A549 (cell line): ENCODE results near the gene NCLN. TPM values are rescaled to one million over a fixed set of nuclear protein-coding genes. Genes with fewer than 3 reads are reported as not detected.

Experiments
- ATAC-seq, 2 experiments: fragments of 200-7000 bp in 1 of 2; fragments of >200 bp in 1 of 2; cut with Nextera tagmentation in 1 of 2; cut with Tn5 transposase in 1 of 2; 3 replicates each; pipeline versions ENCODE4 v1.8.0 to v1.9.1; 2018 to 2020; ENCODE audit warnings: mild to moderate bottlenecking in 1 of 2, moderate library complexity in 1 of 2
- CTCF ChIA-PET: fragments of 300-600 bp; sonication (Branson Sonifier 250); formaldehyde crosslinking; extraction: SDS; loops from one replicate; lab custom pipeline; 2021; ENCODE audit warnings: antibody characterized with exemption, inconsistent platforms; lab: Yijun Ruan, JAX
- POLR2A ChIA-PET: fragments of 350-600 bp; formaldehyde crosslinking; extraction: SDS; loops from one replicate; lab custom pipeline; 2021; ENCODE audit warnings: antibody characterized with exemption, inconsistent platforms; lab: Yijun Ruan, JAX
- DNase-seq, 2 experiments: peaks; one replicate each; pipeline versions ENCODE4 v3.0.0 to v3.0.0-alpha.2; 2011 to 2016; ENCODE audit warnings: low read depth in 1 of 2, low spot score in 1 of 2
- FAIRE-seq: peaks from 2 replicates; lab custom pipeline; 2011; peaks lifted over from hg19 to GRCh38; lab: Jason Lieb, UNC
- H3K27ac ChIP-seq, 2 experiments: fragments of >200 bp; sonication (Bioruptor Twin); formaldehyde crosslinking; 3 replicates each; pipeline ENCODE4 v1.5.1; 2016 to 2017
- H3K4me1 ChIP-seq: fragments of >200 bp; sonication (Bioruptor Twin); formaldehyde crosslinking; 3 replicates; pipeline ENCODE4 v1.6.1; 2016
- H3K4me2 ChIP-seq: fragments of >200 bp; sonication (Bioruptor Twin); formaldehyde crosslinking; 3 replicates; pipeline ENCODE4 v1.6.1; 2016
- H3K4me3 ChIP-seq: fragments of >200 bp; sonication (Bioruptor Twin); formaldehyde crosslinking; 3 replicates; pipeline ENCODE4 v1.5.1; 2016
- H3K9me3 ChIP-seq: fragments of >200 bp; sonication (Bioruptor Twin); formaldehyde crosslinking; 3 replicates; pipeline ENCODE4 v1.6.1; 2016
- CEBPB ChIP-seq, 2 experiments: fragments of >200 bp in 1 of 2; sonication (Bioruptor Twin) in 1 of 2; formaldehyde crosslinking in 1 of 2; IDR thresholded peaks; 2 replicates each; pipeline ENCODE4 v1.6.1; 2012 to 2016
- EHMT2 ChIP-seq: fragments of 200-600 bp; sonication (generic); IDR thresholded peaks from 2 replicates; pipeline ENCODE4 v1.6.1; 2016; ENCODE audit warnings: antibody characterized with exemption, low read depth, mild to moderate bottlenecking, moderate library complexity
- HDAC2 ChIP-seq: fragments of 200-600 bp; sonication (generic); IDR thresholded peaks from 2 replicates; pipeline ENCODE4 v1.6.1; 2016
- HOXB13 ChIP-seq: fragments of 250-450 bp; sonication (Bioruptor Pico); IDR thresholded peaks from 2 replicates; pipeline ENCODE4 v1.5.0; 2020; ENCODE audit warnings: low read depth, mild to moderate bottlenecking, moderate library complexity
- HOXB5 ChIP-seq: fragments of 250-450 bp; sonication (Bioruptor Pico); IDR thresholded peaks from 2 replicates; pipeline ENCODE4 v1.5.0; 2020; ENCODE audit warnings: mild to moderate bottlenecking, moderate library complexity
- JUN ChIP-seq, 2 experiments: fragments of >200 bp; sonication (Bioruptor Twin); formaldehyde crosslinking; IDR thresholded peaks; 2 replicates in 1 of 2; 3 replicates in 1 of 2; pipeline ENCODE4 v1.6.1; 2016 to 2017
- KDM1A ChIP-seq: fragments of 200-600 bp; sonication (generic); IDR thresholded peaks from 2 replicates; pipeline ENCODE4 v1.6.1; 2016; ENCODE audit warnings: low read depth, mild to moderate bottlenecking
- MAFK ChIP-seq: fragments of 450-650 bp; IDR thresholded peaks from 2 replicates; pipeline ENCODE4 v1.6.1; 2014; ENCODE audit not compliant: partially characterized antibody
- PHF8 ChIP-seq: fragments of 200-600 bp; sonication (generic); IDR thresholded peaks from 2 replicates; pipeline ENCODE4 v1.6.1; 2016; ENCODE audit warnings: low read depth, mild to moderate bottlenecking, antibody characterized with exemption, moderate library complexity, borderline replicate concordance
- RARB ChIP-seq: fragments of 250-450 bp; sonication (Bioruptor Pico); IDR thresholded peaks from 2 replicates; pipeline ENCODE4 v1.8.0; 2021; ENCODE audit warnings: mild to moderate bottlenecking, moderate library complexity
- TP53 ChIP-seq: fragments of 250-450 bp; sonication (Bioruptor Pico); IDR thresholded peaks from 2 replicates; pipeline ENCODE4 v1.5.0; 2021; ENCODE audit warnings: mild to moderate bottlenecking, moderate library complexity
- ZFP36 ChIP-seq: fragments of 450-650 bp; IDR thresholded peaks from 2 replicates; pipeline ENCODE4 v1.6.1; 2014; ENCODE audit warnings: borderline replicate concordance; ENCODE audit not compliant: partially characterized antibody
- ZSCAN20 ChIP-seq: fragments of 250-450 bp; sonication (Bioruptor Pico); IDR thresholded peaks from 2 replicates; pipeline ENCODE4 v1.8.0; 2022; ENCODE audit warnings: mild to moderate bottlenecking, moderate library complexity
- WGBS: methylation state at CpG from one replicate; pipeline ENCODE4 v1.1.6; 2017; ENCODE audit errors: missing lambda C conversion rate; 5-methylcytosine and 5-hydroxymethylcytosine counted together
- polyA plus RNA-seq, 4 experiments: library from polyadenylated mRNA; depleted of rRNA in 3 of 4; stranded (reverse); fragments of >200 nt; fragmentation: RNase III in 1 of 4; extraction: RNeasy Plus Mini Kit Qiagen cat#74134 plus additional on column Dnase treatment in 1 of 4; gene quantifications; 2 replicates in 3 of 4; 3 replicates in 1 of 4; pipeline ENCODE4 v1.2.3, GENCODE V29; 2011 to 2017
- TF ChIP-seq, protein P1 (sequence below): IDR thresholded peaks from 2 replicates; pipeline ENCODE4 v1.6.1; 2012; ENCODE audit warnings: low read depth, borderline replicate concordance
- TF ChIP-seq, protein P2 (sequence below): IDR thresholded peaks from 2 replicates; pipeline ENCODE4 v1.6.1; 2012
- TF ChIP-seq, protein P3 (sequence below): fragments of >200 bp; sonication (Bioruptor Twin); formaldehyde crosslinking; IDR thresholded peaks from 2 replicates; pipeline ENCODE4 v1.6.1; 2016
- TF ChIP-seq, protein P4 (sequence below): IDR thresholded peaks from 2 replicates; pipeline ENCODE4 v1.6.1; 2012
- TF ChIP-seq, protein P5 (sequence below): fragments of >200 bp; sonication (Bioruptor Twin); formaldehyde crosslinking; IDR thresholded peaks from 3 replicates; pipeline ENCODE4 v1.6.1; 2016
- TF ChIP-seq, protein P6 (sequence below): fragments of 450-650 bp; IDR thresholded peaks from 2 replicates; pipeline ENCODE4 v1.6.1; 2014; ENCODE audit warnings: antibody characterized with exemption

Gene NCLN
- polyA plus RNA-seq, 2 of the 4 experiments (the other 2 are of a cell fraction) = 22.8 to 58.5 TPM

DNA sequence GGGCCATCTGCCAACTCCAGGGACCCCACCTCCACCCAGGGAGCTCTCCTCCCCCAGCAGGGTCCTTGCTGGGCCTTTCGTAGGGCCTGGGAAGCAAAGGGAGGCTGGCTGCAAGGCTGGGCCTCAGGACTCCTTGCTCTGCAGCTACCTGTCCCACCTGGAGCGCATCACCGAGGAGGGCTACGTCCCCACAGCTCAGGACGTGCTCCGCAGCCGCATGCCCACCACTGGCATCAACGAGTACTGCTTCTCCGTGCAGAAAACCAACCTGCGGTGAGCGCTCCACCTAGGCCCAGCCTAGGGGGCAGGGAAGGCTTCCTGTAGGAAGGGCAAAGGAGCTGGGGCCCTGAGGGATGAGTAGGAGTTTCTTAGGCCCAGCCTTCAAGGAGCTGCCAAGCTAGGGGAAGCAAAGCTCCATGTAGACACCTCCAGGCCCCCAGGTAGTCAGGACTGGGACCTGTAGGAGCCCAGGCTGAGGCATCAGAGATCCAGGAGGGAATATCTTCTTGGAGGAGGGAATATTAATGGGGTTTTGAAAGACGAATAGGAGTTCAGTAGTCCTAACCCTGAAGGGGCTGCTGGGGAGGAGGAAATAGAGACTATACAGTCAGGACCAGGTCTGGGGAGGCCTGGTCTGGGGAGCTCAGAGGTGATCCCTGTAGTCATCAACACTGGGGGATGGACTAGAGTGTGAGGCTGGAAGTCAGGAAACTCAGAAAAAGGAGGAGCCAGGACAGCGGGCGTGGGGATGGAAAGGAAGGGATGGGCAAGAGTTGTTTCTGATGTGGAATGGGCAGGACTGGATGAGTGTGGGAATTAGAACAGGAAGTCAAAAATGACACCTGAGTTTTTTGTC, 33.9 kb upstream of the NCLN start:
- FAIRE-seq = no peak
- no peak; a peak in 1 of 6 replicates for ATAC-seq
- WGBS = 69% methylated on average over 11 of the region's 14 CpGs
- TF ChIP-seq, protein P1, sequence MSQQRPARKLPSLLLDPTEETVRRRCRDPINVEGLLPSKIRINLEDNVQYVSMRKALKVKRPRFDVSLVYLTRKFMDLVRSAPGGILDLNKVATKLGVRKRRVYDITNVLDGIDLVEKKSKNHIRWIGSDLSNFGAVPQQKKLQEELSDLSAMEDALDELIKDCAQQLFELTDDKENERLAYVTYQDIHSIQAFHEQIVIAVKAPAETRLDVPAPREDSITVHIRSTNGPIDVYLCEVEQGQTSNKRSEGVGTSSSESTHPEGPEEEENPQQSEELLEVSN = no peak
- TF ChIP-seq MAFK (no peak), RARB (CRISPR knock-in tag) (no peak), ZSCAN20 (CRISPR knock-in tag) (no peak)
- TF ChIP-seq, protein P2, sequence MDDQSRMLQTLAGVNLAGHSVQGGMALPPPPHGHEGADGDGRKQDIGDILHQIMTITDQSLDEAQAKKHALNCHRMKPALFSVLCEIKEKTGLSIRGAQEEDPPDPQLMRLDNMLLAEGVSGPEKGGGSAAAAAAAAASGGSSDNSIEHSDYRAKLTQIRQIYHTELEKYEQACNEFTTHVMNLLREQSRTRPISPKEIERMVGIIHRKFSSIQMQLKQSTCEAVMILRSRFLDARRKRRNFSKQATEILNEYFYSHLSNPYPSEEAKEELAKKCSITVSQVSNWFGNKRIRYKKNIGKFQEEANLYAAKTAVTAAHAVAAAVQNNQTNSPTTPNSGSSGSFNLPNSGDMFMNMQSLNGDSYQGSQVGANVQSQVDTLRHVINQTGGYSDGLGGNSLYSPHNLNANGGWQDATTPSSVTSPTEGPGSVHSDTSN = no peak
- POLR2A ChIA-PET = no interaction called here
- H3K4me3 ChIP-seq = no peak overlapping the region
- H3K27ac ChIP-seq = no peak overlapping the region
- CTCF ChIA-PET = interaction anchor here (1.1 to 1.8 kb wide), 4 partner anchors 10 to 26 kb away, joined by 4 to 13 read pairs (median 8); no protein-coding TSS in a partner anchor
- H3K4me1 ChIP-seq = peaks cover 12% of the 10 kb centered on the region
- DNase-seq = no peak
- H3K9me3 ChIP-seq = no peaks in the 10 kb centered on the region
- no peak overlapping the region for H3K4me2 ChIP-seq

DNA sequence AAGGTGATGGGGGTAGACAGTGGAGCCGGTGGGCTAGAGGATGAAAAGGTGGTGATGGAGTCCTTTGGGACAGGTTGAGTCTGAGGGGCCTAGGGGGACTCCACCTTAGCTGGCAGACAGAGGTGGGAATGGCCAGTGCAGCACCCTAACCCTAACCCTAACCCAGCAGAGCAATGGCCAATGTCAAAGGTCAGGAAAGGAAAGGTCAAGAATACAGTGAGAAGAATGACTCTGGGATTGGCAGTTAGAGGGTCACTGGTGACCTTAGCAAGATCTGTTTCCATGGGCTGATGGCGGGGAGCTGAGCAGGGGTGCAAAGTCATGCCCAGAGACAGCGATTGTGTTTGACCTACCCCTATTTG, 33.3 kb upstream of the NCLN start:
- WGBS = 89% methylated on average over 3 of the region's 3 CpGs
- no peak overlapping the region for H3K4me3 ChIP-seq
- no peak for FAIRE-seq

More for the DNA sequence above, 33.3 kb upstream of the NCLN start:
- H3K4me1 ChIP-seq = peaks cover 12% of the 10 kb centered on the region
- H3K9me3 ChIP-seq = no peaks in the 10 kb centered on the region
- TF ChIP-seq PHF8 (no peak), EHMT2 (no peak), KDM1A (no peak), CEBPB (IDR thresholded peaks at IDR 0.05) (no peak), HDAC2 (no peak), JUN (IDR thresholded peaks at IDR 0.05) (no peak), HOXB13 (no peak), HOXB5 (CRISPR knock-in tag) (no peak), ZFP36 (no peak), TP53 (CRISPR knock-in tag) (no peak)
- TF ChIP-seq, protein P3, sequence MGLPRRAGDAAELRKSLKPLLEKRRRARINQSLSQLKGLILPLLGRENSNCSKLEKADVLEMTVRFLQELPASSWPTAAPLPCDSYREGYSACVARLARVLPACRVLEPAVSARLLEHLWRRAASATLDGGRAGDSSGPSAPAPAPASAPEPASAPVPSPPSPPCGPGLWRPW = no peak
- TF ChIP-seq, protein P4, sequence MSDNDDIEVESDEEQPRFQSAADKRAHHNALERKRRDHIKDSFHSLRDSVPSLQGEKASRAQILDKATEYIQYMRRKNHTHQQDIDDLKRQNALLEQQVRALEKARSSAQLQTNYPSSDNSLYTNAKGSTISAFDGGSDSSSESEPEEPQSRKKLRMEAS = no peak
- TF ChIP-seq, protein P5, sequence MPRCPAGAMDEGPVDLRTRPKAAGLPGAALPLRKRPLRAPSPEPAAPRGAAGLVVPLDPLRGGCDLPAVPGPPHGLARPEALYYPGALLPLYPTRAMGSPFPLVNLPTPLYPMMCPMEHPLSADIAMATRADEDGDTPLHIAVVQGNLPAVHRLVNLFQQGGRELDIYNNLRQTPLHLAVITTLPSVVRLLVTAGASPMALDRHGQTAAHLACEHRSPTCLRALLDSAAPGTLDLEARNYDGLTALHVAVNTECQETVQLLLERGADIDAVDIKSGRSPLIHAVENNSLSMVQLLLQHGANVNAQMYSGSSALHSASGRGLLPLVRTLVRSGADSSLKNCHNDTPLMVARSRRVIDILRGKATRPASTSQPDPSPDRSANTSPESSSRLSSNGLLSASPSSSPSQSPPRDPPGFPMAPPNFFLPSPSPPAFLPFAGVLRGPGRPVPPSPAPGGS = no peak
- TF ChIP-seq, protein P6, sequence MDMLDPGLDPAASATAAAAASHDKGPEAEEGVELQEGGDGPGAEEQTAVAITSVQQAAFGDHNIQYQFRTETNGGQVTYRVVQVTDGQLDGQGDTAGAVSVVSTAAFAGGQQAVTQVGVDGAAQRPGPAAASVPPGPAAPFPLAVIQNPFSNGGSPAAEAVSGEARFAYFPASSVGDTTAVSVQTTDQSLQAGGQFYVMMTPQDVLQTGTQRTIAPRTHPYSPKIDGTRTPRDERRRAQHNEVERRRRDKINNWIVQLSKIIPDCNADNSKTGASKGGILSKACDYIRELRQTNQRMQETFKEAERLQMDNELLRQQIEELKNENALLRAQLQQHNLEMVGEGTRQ = no peak
- TF ChIP-seq, protein P2 = no peak
- TF ChIP-seq, all 56 proteins: peak for 0
- no peak overlapping the region for H3K4me2 ChIP-seq
- no peak overlapping the region for H3K27ac ChIP-seq
- no peak for ATAC-seq
- POLR2A ChIA-PET = no interaction called here
- DNase-seq = no peak
- CTCF ChIA-PET = interaction anchor here (0.5 to 1.8 kb wide), 5 partner anchors 9 to 412 kb away, joined by 3 to 13 read pairs (median 7); no protein-coding TSS in a partner anchor
